Lower lobe of right lung (tissue), 2 donors: ENCODE measurements around the gene C9orf152. TPM values are rescaled to one million over a fixed set of nuclear protein-coding genes. Genes with fewer than 3 reads are reported as not detected.
A peak's percentile ranks its signal among the peaks of the same experiment; 100 is the strongest.

Source experiments
- ATAC-seq, 2 donors: fragments of 200-7000 bp; cut with Tn5 transposase; one replicate each; pipeline ENCODE4 v1.9.1; 2020 to 2022; ENCODE audit warnings: mild to moderate bottlenecking in 2 of 2, moderate library complexity in 2 of 2
- DNase-seq: peaks from one replicate; pipeline ENCODE4 v3.0.0-alpha.2; 2020
- H3K27ac ChIP-seq: fragments of 200-600 bp; one replicate; pipeline ENCODE4 v1.8.0; 2022
- H3K27me3 ChIP-seq: fragments of 200-600 bp; one replicate; pipeline ENCODE4 v1.8.0; 2022; ENCODE audit warnings: low read depth
- H3K36me3 ChIP-seq: fragments of 200-600 bp; one replicate; pipeline ENCODE4 v1.8.0; 2022; ENCODE audit warnings: mild to moderate bottlenecking
- H3K4me1 ChIP-seq: fragments of 200-600 bp; one replicate; pipeline ENCODE4 v1.8.0; 2022
- H3K4me3 ChIP-seq: fragments of 200-600 bp; one replicate; pipeline ENCODE4 v1.8.0; 2022; ENCODE audit warnings: mild to moderate bottlenecking
- H3K9me3 ChIP-seq: fragments of 200-600 bp; one replicate; pipeline ENCODE4 v1.8.0; 2022
- CTCF ChIP-seq: fragments of 200-600 bp; IDR thresholded peaks from one replicate; pipeline ENCODE4 v1.8.0; 2022; ENCODE audit warnings: antibody characterized with exemption, mild to moderate bottlenecking
- intact Hi-C: fragments of 100-400 bp; cut with DNase I; formaldehyde crosslinking; loops from one replicate; pipeline ENCODE4 v1.11.0; 2022
- total RNA-seq: library from RNA; stranded (reverse); fragmentation: NEBNext Ultra II Directional; extraction: Animal tissue kit (Norgen Biotek cat#: 25700); gene quantifications from one replicate; pipeline ENCODE4 v1.2.1, GENCODE V29; 2021
- donor health status: DM: no; HTN: yes; CAD: no; lungs with severe emphysema.

C9orf152 gene
- total RNA-seq, 1 donor from 2014 or later = 26.1 TPM

GRCh38 chr9:110160685-110161084 lies 47.3 kb downstream of the C9orf152 start:
- no peak overlapping the region for H3K4me3 ChIP-seq
- peaks cover 8% of the 10 kb centered on the region for H3K36me3 ChIP-seq
- no peak overlapping the region for H3K27ac ChIP-seq
- intact Hi-C loops = no loop called here
- H3K27me3 ChIP-seq = no peaks in the 10 kb centered on the region
- H3K4me1 ChIP-seq = peaks cover 40% of the 10 kb centered on the region
- no peaks in the 10 kb centered on the region for H3K9me3 ChIP-seq
- no peak for TF ChIP-seq CTCF
- ATAC-seq (no peak), DNase-seq (no peak)

GRCh38 chr9:110160123-110160522 lies 47.8 kb downstream of the C9orf152 start:
- peaks cover 46% of the 10 kb centered on the region for H3K4me1 ChIP-seq

GRCh38 chr9:110157823-110158664 lies 49.9 kb downstream of the C9orf152 start:
- ATAC-seq = peak; percentile 66 to 71
- no peak for TF ChIP-seq CTCF
- Histone ChIP-seq H3K9me3 (no peaks in the 10 kb centered on the region), H3K27ac (peak overlapping the region; percentile 42), H3K4me1 (peaks cover 61% of the 10 kb centered on the region), H3K36me3 (peaks cover 8% of the 10 kb centered on the region), H3K27me3 (no peaks in the 10 kb centered on the region), H3K4me3 (no peak overlapping the region)
- intact Hi-C loops = loop anchor here (10.0 kb wide), 1 partner anchor 253 kb away; no protein-coding TSS in a partner anchor
- no peak for DNase-seq

More at GRCh38 chr9:110160123-110160522, 47.8 kb downstream of the C9orf152 start:
- Histone ChIP-seq H3K27ac (no peak overlapping the region), H3K36me3 (peaks cover 8% of the 10 kb centered on the region), H3K4me3 (no peak overlapping the region), H3K9me3 (no peaks in the 10 kb centered on the region), H3K27me3 (no peaks in the 10 kb centered on the region)
- TF ChIP-seq CTCF = no peak
- ATAC-seq (no peak), DNase-seq (no peak)
- intact Hi-C loops = no loop called here

GRCh38 chr9:110156902-110157301 lies 51.1 kb downstream of the C9orf152 start:
- no peak for DNase-seq
- TF ChIP-seq CTCF = no peak
- H3K36me3 ChIP-seq = peaks cover 8% of the 10 kb centered on the region
- intact Hi-C loops = loop anchor here (10.0 kb wide), 1 partner anchor 252 kb away; no protein-coding TSS in a partner anchor
- no peaks in the 10 kb centered on the region for H3K9me3 ChIP-seq
- peak; percentile 44 to 72 for ATAC-seq
- H3K4me1 ChIP-seq = peaks cover 73% of the 10 kb centered on the region
- peak overlapping the region; percentile 42 for H3K27ac ChIP-seq
- H3K4me3 ChIP-seq = no peak overlapping the region
- no peaks in the 10 kb centered on the region for H3K27me3 ChIP-seq

- ATAC-seq (no peak), DNase-seq (no peak)
- Histone ChIP-seq H3K4me3 (no peak overlapping the region), H3K36me3 (peaks cover 8% of the 10 kb centered on the region), H3K27ac (peak overlapping the region; percentile 42), H3K9me3 (no peaks in the 10 kb centered on the region), H3K27me3 (no peaks in the 10 kb centered on the region), H3K4me1 (peaks cover 78% of the 10 kb centered on the region)
- intact Hi-C loops = loop anchor here (10.0 kb wide), 1 partner anchor 252 kb away; no protein-coding TSS in a partner anchor
- no peak for TF ChIP-seq CTCF
Observed at GRCh38 chr9:110156416-110156815, 51.5 kb downstream of the C9orf152 start.
